Peyer's patch (tissue), 4 donors: ENCODE results near the gene CAPZA2.
"Not testable (repeated sequence)": the region's sequence is repeated elsewhere in the genome, so short reads cannot be mapped to it uniquely, and the experiment has no call there.

Experiments
- CTCF ChIP-seq, 6 experiments: fragments of 450-650 bp in 4 of 6; fragments of 200-600 bp in 2 of 6; sonication (generic) in 1 of 6; IDR thresholded peaks; one replicate each; pipeline ENCODE4 v1.5.1; 2017 to 2019; ENCODE audit warnings: antibody characterized with exemption in 6 of 6, mild to moderate bottlenecking in 3 of 6, moderate library complexity in 1 of 6
- POLR2A ChIP-seq, 2 donors: fragments of 450-650 bp; IDR thresholded peaks; one replicate each; pipeline ENCODE4 v1.5.1; 2017; ENCODE audit warnings: antibody characterized with exemption in 2 of 2, mild to moderate bottlenecking in 2 of 2, moderate library complexity in 2 of 2

- TF ChIP-seq CTCF, POLR2A (IDR thresholded peaks at IDR 0.05): not testable (repeated sequence)
Measured at GRCh38 chr7:116813371-116813770, 49.0 kb upstream of the CAPZA2 start.
